Kidney capillary endothelial cell (primary cell): ENCODE results near the gene LY6G6D.

Experiments used
- DNase-seq: peaks from one replicate; pipeline ENCODE4 v3.0.0-alpha.2; 2018; ENCODE audit warnings: low spot score

LY6G6D gene

DNA sequence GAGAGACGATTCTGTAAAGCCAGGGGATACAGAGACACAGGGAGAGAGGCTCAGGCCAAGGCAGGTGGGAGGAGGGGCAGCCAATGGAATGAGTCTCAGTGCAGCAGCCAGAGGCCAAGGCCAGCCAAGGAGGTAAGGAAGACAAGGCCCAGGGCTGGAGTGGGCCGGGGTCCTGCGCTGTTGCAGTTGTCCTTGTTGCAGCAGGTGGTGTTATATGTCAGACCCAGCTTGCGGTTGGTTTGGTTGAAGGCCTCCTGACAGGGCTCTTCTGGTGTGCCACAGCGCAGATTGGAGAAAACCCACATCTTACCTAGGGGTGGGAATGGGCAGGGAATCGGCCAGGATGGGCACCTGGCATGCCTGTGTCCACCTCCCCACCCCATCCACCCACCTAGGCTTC is 3.9 kb downstream of the LY6G6D start:
- DNase-seq: no peak

GRCh38 chr6:31720196-31720770 is 5.1 kb downstream of the LY6G6D start:
- DNase-seq: no peak

DNA sequence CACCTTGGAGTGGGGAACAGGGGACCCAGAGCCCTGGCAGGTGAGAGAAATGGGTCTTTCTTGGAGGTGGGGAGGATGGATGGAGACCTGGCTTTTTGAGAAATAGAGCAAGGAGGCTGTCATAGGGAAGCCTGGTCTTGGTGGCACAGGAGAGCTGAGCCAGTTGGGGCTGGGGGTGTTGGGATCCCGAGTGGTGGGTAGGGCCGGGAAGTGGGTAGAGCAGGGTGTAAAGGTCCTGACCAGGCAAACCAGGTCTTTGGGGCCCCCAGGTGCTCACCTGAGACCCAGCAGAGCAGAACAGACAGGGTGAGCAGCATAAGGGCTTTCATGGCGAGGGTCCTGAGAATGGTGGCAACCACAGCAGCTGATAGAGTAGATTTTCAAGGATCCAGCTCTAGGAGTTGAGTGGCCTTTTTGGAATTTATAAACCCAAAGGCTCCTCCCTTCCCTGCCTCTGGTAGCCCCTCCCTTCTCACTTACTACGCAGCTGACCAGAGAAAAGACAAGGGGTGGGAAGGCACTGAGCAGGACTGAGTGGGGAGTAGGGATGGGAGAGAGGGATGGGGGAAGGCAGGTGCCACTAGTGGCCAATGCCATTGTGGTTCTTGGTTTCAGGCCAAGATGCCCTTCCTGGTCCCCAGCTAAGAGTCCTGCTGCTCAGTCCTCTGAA is 6.3 kb downstream of the LY6G6D start, which contains the start of gene LY6G6C:
Gene LY6G6C (minus strand): TSS at position 396 of the 670 bp plus-strand sequence. CDS start 67 bp downstream, at position 329.
- DNase-seq: no peak

GRCh38 chr6:31722173-31722572 is 7.0 kb downstream of the LY6G6D start:
- DNase-seq: no peak

DNA sequence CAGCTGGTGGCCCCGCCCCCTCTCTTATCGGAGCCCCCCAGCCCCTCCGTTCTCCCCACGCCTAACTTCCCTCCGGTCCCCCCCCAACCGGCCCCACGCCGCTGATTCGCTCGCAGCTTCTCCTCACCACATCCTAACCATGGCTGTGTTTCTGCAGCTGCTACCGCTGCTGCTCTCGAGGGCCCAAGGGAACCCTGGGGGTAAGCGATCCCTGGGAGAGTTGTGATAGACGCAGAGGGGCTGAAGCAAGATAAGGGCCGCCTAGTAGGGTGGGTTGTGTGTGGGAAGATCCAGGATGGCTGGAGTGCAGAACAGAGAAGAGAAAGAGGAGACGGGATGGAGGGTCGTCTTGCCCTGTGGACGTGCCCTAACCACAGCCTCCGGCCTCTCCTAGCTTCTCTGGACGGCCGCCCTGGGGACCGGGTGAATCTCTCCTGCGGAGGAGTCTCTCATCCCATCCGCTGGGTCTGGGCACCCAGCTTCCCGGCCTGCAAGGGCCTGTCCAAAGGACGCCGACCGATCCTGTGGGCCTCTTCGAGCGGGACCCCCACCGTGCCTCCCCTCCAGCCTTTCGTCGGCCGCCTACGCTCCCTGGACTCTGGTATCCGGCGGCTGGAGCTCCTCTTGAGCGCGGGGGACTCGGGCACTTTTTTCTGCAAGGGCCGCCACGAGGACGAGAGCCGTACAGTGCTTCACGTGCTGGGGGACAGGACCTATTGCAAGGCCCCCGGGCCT is 8.3 kb downstream of the LY6G6D start, which contains the start of gene MPIG6B:
Gene MPIG6B (plus strand): TSS at position 129 of the 735 bp plus-strand sequence. CDS start 11 bp downstream, at position 140.
- DNase-seq: no peak

- DNase-seq: no peak
These were observed 9.0 kb downstream of the LY6G6D start for GRCh38 chr6:31723980-31724691.

GRCh38 chr6:31725502-31726350 is 10.6 kb downstream of the LY6G6D start:
- peak; percentile 63 for DNase-seq

DNA sequence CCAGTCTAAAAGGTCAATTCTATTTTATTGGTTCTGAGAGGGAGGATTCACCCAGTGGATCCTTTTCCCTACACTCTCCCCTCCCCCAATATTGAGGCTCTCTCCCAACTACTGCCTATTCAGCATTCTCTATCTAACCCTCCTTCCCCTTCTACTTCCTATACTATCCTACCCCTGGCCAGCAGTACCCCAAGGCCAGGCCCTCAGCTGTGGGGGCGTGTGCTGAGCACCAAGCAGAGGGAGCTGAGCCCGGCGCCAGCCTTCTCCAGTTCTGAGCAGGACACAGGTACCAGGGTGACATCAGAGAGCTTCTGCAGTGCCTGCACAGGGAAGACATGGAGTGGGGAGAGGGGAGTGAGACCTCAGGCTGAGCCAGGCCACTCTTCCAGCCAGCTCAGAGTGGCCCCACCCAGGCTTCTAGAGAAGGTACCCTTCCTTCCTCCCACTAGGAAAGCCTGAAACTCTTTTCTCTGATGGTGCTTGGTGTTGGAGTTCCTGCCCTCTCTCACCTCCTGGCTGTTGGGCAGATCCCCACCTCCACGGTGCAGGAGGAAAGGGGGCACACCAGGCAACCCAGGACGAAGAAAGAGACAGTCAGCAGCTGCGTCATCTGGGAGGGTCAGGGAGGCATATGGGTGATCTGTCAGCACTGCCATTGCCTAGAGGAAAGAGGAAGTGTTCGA is 12.0 kb downstream of the LY6G6D start:
- DNase-seq: no peak

DNA sequence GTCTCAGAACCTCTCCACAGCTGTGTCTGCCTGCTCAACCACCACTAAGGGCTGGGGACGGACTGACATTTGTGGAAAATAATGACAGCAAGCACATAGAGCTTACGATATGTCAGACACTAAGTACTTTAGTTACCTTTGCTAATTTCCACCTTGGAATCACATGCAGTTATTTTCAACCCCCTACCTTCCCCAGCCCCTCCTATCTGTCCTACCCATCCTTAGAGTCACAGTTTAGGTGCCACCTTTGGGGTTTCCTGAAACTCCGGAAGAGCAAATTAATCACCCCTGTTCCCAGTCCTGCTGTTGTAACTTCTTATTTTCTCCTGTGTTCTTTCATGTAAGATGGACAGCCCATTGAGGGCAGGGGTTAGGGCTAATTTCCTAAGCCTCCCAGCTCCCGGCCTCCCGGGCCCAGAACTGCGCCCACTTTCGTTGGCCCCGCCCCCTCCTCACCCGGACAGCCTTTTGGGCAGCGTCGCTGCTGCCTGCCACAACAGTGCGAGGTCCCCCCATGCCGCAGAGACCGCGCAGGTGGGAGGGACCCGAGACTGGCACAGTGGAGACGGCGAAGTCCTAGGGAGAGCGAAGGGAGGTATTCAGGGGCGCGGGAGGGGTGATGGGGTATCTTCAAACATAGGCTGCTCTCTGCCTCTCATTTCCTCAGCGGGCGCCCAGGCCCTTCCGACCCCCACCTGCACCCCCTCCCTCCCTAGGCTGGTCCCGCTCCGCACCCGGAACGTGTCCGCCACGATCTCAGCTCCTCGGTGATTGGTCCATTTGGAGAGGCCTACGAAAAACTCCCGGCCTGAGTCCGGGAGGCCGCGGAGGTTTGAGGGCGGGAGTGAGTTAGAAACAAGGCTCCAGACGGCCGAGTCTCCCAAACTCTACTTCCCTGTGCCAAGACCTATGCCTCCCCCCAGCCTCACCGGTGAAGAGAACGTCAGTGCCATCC is 12.8 kb downstream of the LY6G6D start:
- DNase-seq: no peak

DNA sequence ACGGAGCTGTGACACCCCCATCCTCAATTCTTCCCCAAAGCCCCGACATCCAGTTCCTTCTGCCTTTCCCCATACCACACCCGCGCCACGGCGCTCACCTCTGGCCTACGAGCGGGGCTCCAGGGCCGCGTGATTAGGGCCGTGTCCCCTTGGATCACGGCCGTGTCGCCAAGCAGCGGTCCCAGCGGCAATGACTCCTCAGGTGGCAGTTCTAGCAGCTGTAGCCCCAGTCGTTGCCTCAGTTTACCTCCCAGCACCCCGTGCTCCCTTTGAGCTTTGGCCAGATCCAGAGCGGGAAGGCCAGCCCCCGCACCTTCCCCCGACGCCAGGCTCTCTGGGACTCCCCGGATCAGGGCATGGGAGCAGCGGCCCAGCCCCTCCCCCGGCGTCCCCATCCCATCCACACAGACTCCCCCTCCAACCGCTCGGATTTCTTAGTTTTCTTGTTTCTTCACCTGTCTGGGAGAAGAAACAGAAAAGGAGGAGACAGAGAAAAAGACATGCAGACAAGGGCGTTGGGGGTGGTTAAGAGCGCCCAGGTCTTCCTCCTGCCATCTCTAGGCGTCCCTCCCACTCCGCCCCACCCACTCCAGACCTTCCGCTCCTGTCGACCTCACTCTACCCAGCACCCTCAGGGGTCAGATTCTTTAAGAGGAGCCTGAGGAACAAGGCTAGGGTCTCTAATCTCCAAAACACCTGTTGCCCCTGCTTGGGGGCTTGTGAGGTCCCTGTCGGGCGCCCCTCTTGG is 13.8 kb downstream of the LY6G6D start, which contains the start of gene DDAH2:
Gene DDAH2 (minus strand): TSS at position 533 of the 748 bp plus-strand sequence. CDS start 138 bp downstream, at position 395.
- no peak for DNase-seq

DNA sequence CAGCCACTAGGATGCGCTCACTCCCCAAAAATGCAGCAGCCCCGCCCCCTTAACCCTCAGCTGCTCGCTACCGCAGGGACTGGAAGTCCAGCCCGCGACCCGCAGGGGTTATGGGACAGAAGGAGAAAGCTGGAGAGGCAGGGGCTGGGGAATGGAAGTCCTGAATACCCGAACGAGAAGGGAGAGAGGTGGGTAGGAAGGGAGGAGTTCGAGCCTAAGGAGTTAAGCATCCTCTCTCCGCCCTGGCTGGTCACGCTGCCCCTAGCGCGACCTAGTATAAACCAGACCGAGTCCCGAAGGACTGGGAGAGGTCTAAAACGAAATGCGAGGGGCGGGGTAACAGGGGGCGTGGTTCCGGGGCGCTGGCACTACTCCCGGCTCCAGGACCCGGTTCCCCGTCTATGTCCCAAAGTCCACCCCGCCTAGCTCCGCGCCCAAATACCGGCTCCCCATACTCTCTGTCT is 14.4 kb downstream of the LY6G6D start:
- DNase-seq: peak; percentile 72

DNA sequence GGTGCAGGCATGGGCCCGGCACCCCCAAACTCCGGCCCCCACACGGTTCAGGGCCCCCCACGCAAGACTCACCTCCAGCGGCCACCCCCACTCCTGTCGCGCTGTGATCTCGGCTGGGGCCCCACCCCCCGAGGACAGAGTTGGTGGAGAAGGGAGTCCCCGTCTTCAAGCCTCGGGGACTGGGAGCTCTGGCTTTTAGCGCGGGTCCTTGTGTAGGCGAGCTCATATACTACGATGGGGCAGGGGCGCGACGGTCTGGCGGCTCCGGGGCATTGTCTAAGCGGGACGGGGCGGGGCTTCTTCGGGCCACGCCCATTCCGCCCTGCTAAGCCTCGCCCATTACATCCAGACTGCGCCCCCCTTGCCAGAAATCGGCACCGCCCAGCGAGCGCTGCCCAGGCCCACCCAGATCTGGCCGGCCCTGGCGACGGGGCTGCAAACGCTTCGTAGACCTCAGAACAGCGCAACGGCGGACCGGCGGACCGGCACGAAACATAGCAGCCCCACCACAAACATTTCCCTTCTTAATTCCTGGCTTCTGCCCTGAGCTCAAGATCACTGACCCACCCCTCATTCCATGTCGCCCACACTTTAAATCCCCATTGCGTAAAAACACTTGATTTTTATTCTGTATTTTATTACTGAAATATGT is 15.0 kb downstream of the LY6G6D start:
- peak; percentile 94 for DNase-seq

- no peak for DNase-seq
These were observed 15.5 kb downstream of the LY6G6D start for GRCh38 chr6:31730631-31731086.

GRCh38 chr6:31732029-31732428 is 16.9 kb downstream of the LY6G6D start:
- DNase-seq: no peak

DNA sequence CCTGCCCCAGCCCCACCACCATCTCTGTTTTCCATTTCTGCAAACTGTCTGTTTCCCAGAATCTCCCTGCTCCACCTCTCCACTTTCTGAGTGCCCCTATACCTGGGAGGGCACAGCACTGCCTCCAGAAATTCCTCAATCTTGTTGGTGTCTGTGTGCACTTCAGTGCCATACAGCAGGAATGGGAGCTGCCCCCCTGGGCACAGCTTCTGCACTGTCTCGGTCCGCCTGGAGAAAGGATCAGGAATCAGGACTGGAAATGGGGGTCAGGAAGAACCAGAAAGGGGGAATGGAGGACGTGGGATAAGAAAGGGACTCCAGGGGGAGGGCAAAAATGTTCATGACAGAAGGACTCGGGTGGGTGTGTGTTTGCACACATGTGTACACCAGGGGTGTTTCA is 18.6 kb downstream of the LY6G6D start:
- no peak for DNase-seq

DNA sequence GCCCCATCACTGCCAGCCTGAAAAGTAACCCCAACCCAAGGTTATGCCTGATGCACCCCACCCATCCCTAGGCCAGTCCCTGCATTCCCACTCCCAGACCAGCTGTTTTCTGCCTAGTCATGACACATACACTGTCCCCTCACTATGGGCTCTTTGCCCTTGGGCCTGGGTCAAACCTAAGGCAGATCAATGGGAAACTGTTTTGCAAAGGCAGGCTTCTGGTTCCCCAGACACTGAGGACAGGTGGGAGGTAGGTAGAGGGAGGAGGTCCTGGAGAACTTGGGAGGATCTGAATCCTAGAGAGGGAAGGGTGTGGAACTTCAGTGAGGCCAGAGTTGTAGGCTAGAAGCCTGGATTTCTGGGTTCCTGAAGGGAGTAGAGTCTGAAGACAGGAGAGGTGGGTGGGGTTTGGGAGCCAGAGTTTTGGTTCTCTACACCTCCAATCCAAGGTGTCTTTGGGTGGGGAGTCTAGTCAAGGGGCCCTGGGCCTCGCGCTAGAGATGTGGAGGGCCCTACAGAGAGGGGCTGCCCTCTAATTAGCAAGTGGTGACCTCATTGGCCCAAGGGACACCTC is 19.2 kb downstream of the LY6G6D start:
- no peak for DNase-seq

DNA sequence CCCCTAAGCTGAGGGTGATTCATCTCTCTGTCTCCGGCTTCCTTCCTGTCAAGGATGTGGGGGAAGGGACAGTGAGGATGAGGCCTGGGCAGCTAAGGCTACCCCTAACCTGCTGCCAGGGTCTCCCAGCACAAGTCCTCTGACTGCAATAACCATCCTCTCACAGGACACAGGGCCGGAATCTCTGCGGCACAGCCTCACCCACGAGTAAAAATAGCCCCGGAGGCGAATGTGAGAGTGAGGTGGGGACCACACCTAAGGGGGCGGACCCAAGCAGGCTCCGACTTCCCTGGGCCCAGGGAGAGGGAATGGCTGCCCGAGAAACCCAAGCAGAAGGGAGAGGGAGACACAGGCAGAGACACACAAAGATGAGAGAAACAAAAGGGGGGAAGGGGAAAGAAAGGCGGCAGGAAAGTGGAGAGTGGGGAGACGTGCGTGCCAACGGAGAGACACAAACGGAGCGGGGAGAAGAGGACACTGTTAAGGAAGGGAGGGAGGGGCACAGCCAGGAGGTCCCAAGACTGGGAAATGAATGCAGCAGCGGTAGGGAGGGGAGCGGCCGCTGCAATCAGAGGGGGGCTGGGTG is 19.8 kb downstream of the LY6G6D start:
- peak; percentile 97 for DNase-seq
